GM12878 (cell line): ENCODE measurements around the gene CEP63. TPM values are rescaled to one million over a fixed set of nuclear protein-coding genes. Genes with fewer than 3 reads are reported as not detected.

Experiments used
- ATAC-seq: fragments of 200-7000 bp; cut with Tn5 transposase; 3 replicates; pipeline ENCODE4 v1.9.1; 2020; ENCODE audit warnings: mild to moderate bottlenecking, moderate library complexity
- BruUV-seq: library from RNA; stranded (reverse); fragments of 400-500 nt; replicated peaks from 2 replicates; lab custom pipeline; 2021; lab: Mats Ljungman, UMichigan
- CTCF ChIA-PET: fragments of 300-600 bp; sonication (Branson Sonifier 250); formaldehyde crosslinking; extraction: SDS; loops from one replicate; lab custom pipeline; 2021; ENCODE audit warnings: inconsistent platforms; lab: Yijun Ruan, JAX
- POLR2A ChIA-PET: fragments of 350-600 bp; formaldehyde crosslinking; extraction: SDS; loops from one replicate; lab custom pipeline; 2021; ENCODE audit warnings: inconsistent platforms; lab: Charles Lee
- RAD21 ChIA-PET: fragments of 300-600 bp; sonication (Branson Sonifier 250); formaldehyde crosslinking; loops from one replicate; lab custom pipeline; 2023; ENCODE audit warnings: antibody characterized with exemption; ENCODE audit not compliant: unreplicated experiment; lab: Charles Lee
- SMC1A ChIA-PET: fragments of 300-600 bp; sonication (Branson Sonifier 250); formaldehyde crosslinking; loops from one replicate; lab custom pipeline; 2023; ENCODE audit not compliant: unreplicated experiment, uncharacterized antibody; lab: Charles Lee
- DNase-seq: peaks from one replicate; pipeline ENCODE4 v3.0.0-alpha.2; 2011; ENCODE audit warnings: low read depth, low spot score
- FAIRE-seq: peaks from 3 replicates; lab custom pipeline; 2011; peaks lifted over from hg19 to GRCh38; lab: Jason Lieb, UNC
- H2AFZ ChIP-seq: 2 replicates; pipeline ENCODE4 v1.6.0; 2011; ENCODE audit warnings: low read depth, low read length, control low read depth; ENCODE audit not compliant: control insufficient read depth
- H3K27ac ChIP-seq: 2 replicates; pipeline ENCODE4 v1.5.1; 2011; ENCODE audit warnings: control low read depth; ENCODE audit not compliant: control insufficient read depth, insufficient read depth
- H3K27me3 ChIP-seq, 2 experiments: replicated peaks in 1 of 2; 2 replicates each; pipeline versions ENCODE4 v1.6.0 to v1.6.1; 2011; ENCODE audit warnings: low read length in 1 of 2; ENCODE audit not compliant: control insufficient read depth in 2 of 2, insufficient read depth in 2 of 2
- H3K36me3 ChIP-seq, 2 experiments: 2 replicates each; pipeline ENCODE4 v1.5.1; 2011; ENCODE audit warnings: low read length in 1 of 2; ENCODE audit not compliant: control insufficient read depth in 2 of 2, insufficient read depth in 2 of 2
- H3K4me1 ChIP-seq: 2 replicates; pipeline ENCODE4 v1.6.1; 2011; ENCODE audit warnings: mild to moderate bottlenecking, low read length, moderate library complexity, mixed read lengths; ENCODE audit not compliant: control insufficient read depth, insufficient read depth
- H3K4me2 ChIP-seq: 2 replicates; pipeline ENCODE4 v1.6.0; 2011; ENCODE audit warnings: control low read depth; ENCODE audit not compliant: control insufficient read depth, insufficient read depth
- H3K4me3 ChIP-seq: fragments of 200-600 bp; sonication (generic); 2 replicates; pipeline ENCODE4 v1.5.1; 2016
- H3K79me2 ChIP-seq: 2 replicates; pipeline ENCODE4 v1.6.0; 2011; ENCODE audit warnings: low read length; ENCODE audit not compliant: control insufficient read depth, insufficient read depth
- H3K9ac ChIP-seq: 2 replicates; pipeline ENCODE4 v1.8.0; 2011; ENCODE audit warnings: low read length, control low read depth, mixed read lengths; ENCODE audit not compliant: control insufficient read depth, insufficient read depth
- H3K9me3 ChIP-seq: replicated peaks from 3 replicates; pipeline ENCODE4 v1.5.1; 2011; ENCODE audit warnings: mild to moderate bottlenecking, low read length; ENCODE audit not compliant: control insufficient read depth, insufficient read depth
- H4K20me1 ChIP-seq: 2 replicates; pipeline ENCODE4 v1.6.0; 2011; ENCODE audit not compliant: control insufficient read depth, insufficient read depth
- CBX5 ChIP-seq: sonication (generic); IDR thresholded peaks from 2 replicates; pipeline ENCODE4 v1.6.1; 2016; ENCODE audit warnings: low read depth, moderate library complexity, mild to moderate bottlenecking, inconsistent platforms
- CHD4 ChIP-seq: fragments of 200-600 bp; sonication (generic); IDR thresholded peaks from 2 replicates; pipeline ENCODE4 v1.6.1; 2016; ENCODE audit warnings: mild to moderate bottlenecking
- EGR1 ChIP-seq, 2 experiments: IDR thresholded peaks; 1 replicate in 1 of 2; 2 replicates in 1 of 2; pipeline ENCODE4 v1.6.1; 2011 to 2012; ENCODE audit warnings: low read depth in 2 of 2, low read length in 2 of 2, borderline replicate concordance in 1 of 2, mild to moderate bottlenecking in 1 of 2, moderate library complexity in 1 of 2
- FOXM1 ChIP-seq: IDR thresholded peaks from 2 replicates; pipeline ENCODE4 v1.6.1; 2012; ENCODE audit warnings: low read depth, mild to moderate bottlenecking, inconsistent platforms, low read length, moderate library complexity
- HDAC2 ChIP-seq: fragments of 200-600 bp; sonication (generic); IDR thresholded peaks from 2 replicates; pipeline ENCODE4 v1.6.1; 2017
- HDGF ChIP-seq: fragments of 450-650 bp; IDR thresholded peaks from 2 replicates; pipeline ENCODE4 v1.6.1; 2016; ENCODE audit warnings: antibody characterized with exemption
- IRF5 ChIP-seq: fragments of 450-650 bp; IDR thresholded peaks from 2 replicates; pipeline ENCODE4 v1.6.1; 2017; ENCODE audit warnings: borderline replicate concordance
- MYB ChIP-seq: fragments of 150-350 bp; IDR thresholded peaks from 2 replicates; pipeline ENCODE4 v1.6.1; 2014; ENCODE audit warnings: mild to moderate bottlenecking, low read depth, low read length, borderline replicate concordance
- RB1 ChIP-seq: fragments of 450-650 bp; formaldehyde crosslinking; IDR thresholded peaks from 2 replicates; pipeline ENCODE4 v1.6.1; 2017; ENCODE audit warnings: mild to moderate bottlenecking, borderline replicate concordance
- SKIL ChIP-seq: fragments of 450-650 bp; IDR thresholded peaks from 2 replicates; pipeline ENCODE4 v1.6.1; 2017; ENCODE audit warnings: mild to moderate bottlenecking, low read depth, inconsistent platforms; ENCODE audit not compliant: poor library complexity, severe bottlenecking
- SMAD5 ChIP-seq: IDR thresholded peaks from 2 replicates; pipeline ENCODE4 v1.6.1; 2016; ENCODE audit warnings: antibody characterized with exemption, low read depth
- SUPT20H ChIP-seq: IDR thresholded peaks from 2 replicates; pipeline ENCODE4 v1.6.1; 2011; ENCODE audit warnings: low read depth, mild to moderate bottlenecking, low read length, moderate library complexity, borderline replicate concordance; ENCODE audit not compliant: control insufficient read depth
- TARDBP ChIP-seq: IDR thresholded peaks from 2 replicates; pipeline ENCODE4 v1.6.1; 2016; ENCODE audit warnings: borderline replicate concordance
- TCF7 ChIP-seq: IDR thresholded peaks from 2 replicates; pipeline ENCODE4 v1.6.1; 2014; ENCODE audit warnings: antibody characterized with exemption, borderline replicate concordance
- WGBS: methylation state at CpG from one replicate; pipeline ENCODE4 v1.1.6; 2016; ENCODE audit warnings: low lambda C conversion rate; ENCODE audit not compliant: insufficient replicate concordance, insufficient coverage; ENCODE audit errors: missing lambda C conversion rate; 5-methylcytosine and 5-hydroxymethylcytosine counted together
- in situ Hi-C: fragments of 300-500 bp; cut with MboI; formaldehyde crosslinking; loops from 9 replicates; pipeline ENCODE4 v1.14.3; 2018; ENCODE audit warnings: mixed read lengths
- intact Hi-C: fragments of 100-400 bp; cut with micrococcal nuclease; formaldehyde crosslinking; loops from one replicate; pipeline ENCODE4 v1.14.2; 2022; ENCODE audit not compliant: unreplicated experiment
- polyA plus RNA-seq, 11 experiments: library from polyadenylated mRNA; depleted of rRNA in 4 of 11; unstranded in 6 of 11; stranded (reverse) in 5 of 11; fragments of >200 nt; fragmentation: Nextera tagmentation in 4 of 11; fragmentation: Illumina TruSeq in 1 of 11; extraction: Ambion mirVana in 4 of 11; extraction: Trizol in 1 of 11; gene quantifications; 1 replicate in 1 of 11; 2 replicates in 10 of 11; pipeline versions ENCODE4 v1.2.1 to v1.2.3, GENCODE V29; 2011 to 2016; ENCODE audit warnings: inconsistent platforms in 2 of 11, missing spikeins in 2 of 11, low read depth in 1 of 11
- total RNA-seq, 4 experiments: library from RNA; depleted of rRNA in 3 of 4; stranded (reverse); fragments of >200 nt in 3 of 4; fragmentation: Illumina TruSeq in 1 of 4; extraction: Trizol in 1 of 4; gene quantifications; 2 replicates each; pipeline versions ENCODE4 v1.2.1 to v1.2.3, GENCODE V29; 2013 to 2021

Gene CEP63
- total and polyA plus RNA-seq, 10 of the 15 experiments (the other 5 are each of a cell fraction or from before 2014, with no cell fraction given): 14.0 to 36.9 (median 26.8) TPM

- POLR2A ChIA-PET: no interaction called here
- H3K9ac ChIP-seq: no peak overlapping the region
- CTCF ChIA-PET: interaction anchor here (0.7 to 2.3 kb wide), 3 partner anchors 10 to 795 kb away, joined by 3 to 8 read pairs (median 6); no protein-coding TSS in a partner anchor
- no peak overlapping the region for H3K27ac ChIP-seq
- H3K4me2 ChIP-seq: no peak overlapping the region
- no peaks in the 10 kb centered on the region for H3K27me3 ChIP-seq
- no TSS peak for BruUV-seq
- no peaks in the 10 kb centered on the region for H4K20me1 ChIP-seq
- no peaks in the 10 kb centered on the region for H3K4me1 ChIP-seq
- 96% methylated on average over 1 of the region's 1 CpG for WGBS
- intact Hi-C loops: no loop called here
- H3K4me3 ChIP-seq: no peak overlapping the region
- H3K9me3 ChIP-seq: no peaks in the 10 kb centered on the region
- SMC1A ChIA-PET: interaction anchor here (0.9 to 1.5 kb wide), 2 partner anchors 15 to 29 kb away, joined by 3 to 6 read pairs; no protein-coding TSS in a partner anchor
- DNase-seq (no peak), ATAC-seq (no peak), FAIRE-seq (no peak)
- RAD21 ChIA-PET: no interaction called here
- H3K79me2 ChIP-seq: no peaks in the 10 kb centered on the region
- no peak for TF ChIP-seq MYB
- TF ChIP-seq SUPT20H: no peak
- no peak for TF ChIP-seq EGR1 (IDR thresholded peaks at IDR 0.05; ENCODE audit: borderline replicate concordance in 1 of 2, low read depth in 2 of 2, low read length in 2 of 2)
- no peak overlapping the region for H2AFZ ChIP-seq
- in situ Hi-C loops: no loop called here
- H3K36me3 ChIP-seq: no peaks in the 10 kb centered on the region
These were observed 40.8 kb upstream of the CEP63 start for GRCh38 chr3:134445095-134445494.

GRCh38 chr3:134445636-134446035, 40.2 kb upstream of the CEP63 start:
- Histone ChIP-seq H3K36me3 (no peaks in the 10 kb centered on the region), H3K4me2 (no peak overlapping the region), H3K9me3 (no peaks in the 10 kb centered on the region), H3K9ac (no peak overlapping the region), H3K4me3 (no peak overlapping the region), H3K79me2 (no peaks in the 10 kb centered on the region), H3K27ac (no peak overlapping the region), H3K4me1 (no peaks in the 10 kb centered on the region), H3K27me3 (no peaks in the 10 kb centered on the region), H4K20me1 (no peaks in the 10 kb centered on the region), H2AFZ (no peak overlapping the region)
- ChIA-PET CTCF (interaction anchor here (1.9 to 2.3 kb wide), 2 partner anchors 9 to 28 kb away, joined by 6 to 8 read pairs; no protein-coding TSS in a partner anchor), SMC1A (interaction anchor here (0.9 to 1.5 kb wide), 2 partner anchors 14 to 28 kb away, joined by 3 to 6 read pairs; no protein-coding TSS in a partner anchor), RAD21 (no interaction called here), POLR2A (no interaction called here)
- ATAC-seq: no peak
- 0% methylated on average over 1 of the region's 1 CpG for WGBS
- DNase-seq: no peak
- intact Hi-C loops: no loop called here
- BruUV-seq: no TSS peak
- in situ Hi-C loops: no loop called here
- FAIRE-seq: no peak
- TF ChIP-seq HDAC2 (no peak), SMAD5 (no peak), IRF5 (no peak), TARDBP (no peak), HDGF (no peak), FOXM1 (no peak), RB1 (no peak), EGR1 (IDR thresholded peaks at IDR 0.05; ENCODE audit: borderline replicate concordance in 1 of 2, low read depth in 2 of 2, low read length in 2 of 2) (no peak), SKIL (no peak), CBX5 (no peak), CHD4 (no peak), TCF7 (no peak)
